ENCODE results near the gene ZBTB34. TPM values are rescaled to one million over a fixed set of nuclear protein-coding genes. Genes with fewer than 3 reads are reported as not detected.

ZBTB34 gene
- total and polyA plus RNA-seq, 2 of the 4 experiments (the other 2 are of a cell fraction): 2.7 to 3.1 TPM

GRCh38 chr9:126891676-126892075 lies 31.2 kb downstream of the ZBTB34 start:
- no peak overlapping the region for H2BK20ac ChIP-seq (ENCODE audit: low read depth, low read length)
- in situ Hi-C loops (cut with MboI; ENCODE audit: low sequenced_read_pairs) (no loop called here), intact Hi-C loops (cut with micrococcal nuclease) (no loop called here)

More at GRCh38 chr9:126891676-126892075, 31.2 kb downstream of the ZBTB34 start:
- no peak overlapping the region for H2BK5ac ChIP-seq (ENCODE audit: low read depth, low read length, poor library complexity, severe bottlenecking)
- no peaks in the 10 kb centered on the region for H3K27me3 ChIP-seq (ENCODE audit: control insufficient read depth, insufficient read depth, low read length)
- H2AFZ ChIP-seq (replicated peaks; ENCODE audit: low read length, poor library complexity): no peak overlapping the region
- no peaks in the 10 kb centered on the region for H3K36me3 ChIP-seq (ENCODE audit: control insufficient read depth, insufficient read depth, low read length)
- H4K5ac ChIP-seq (ENCODE audit: low read depth, low read length): no peak overlapping the region
- ATAC-seq (ENCODE audit: low read depth) (no peak), DNase-seq (no peak)
- no peak overlapping the region for H3K4ac ChIP-seq (ENCODE audit: low read depth, low read length)
- no peaks in the 10 kb centered on the region for H3K9me3 ChIP-seq (ENCODE audit: control insufficient read depth, insufficient read depth, low read length)
- no peaks in the 10 kb centered on the region for H3K9me1 ChIP-seq (ENCODE audit: insufficient read depth, low read length)
- no peak for TF ChIP-seq RFX5 (IDR thresholded peaks at IDR 0.05; ENCODE audit: low read depth, low read length)
- TF ChIP-seq MXI1 (IDR thresholded peaks at IDR 0.05; ENCODE audit: borderline replicate concordance, low read depth, low read length): no peak
- no peak for TF ChIP-seq NFE2L2 (IDR thresholded peaks at IDR 0.05; ENCODE audit: low read depth, low read length)
- no peak for TF ChIP-seq MAZ (IDR thresholded peaks at IDR 0.05; ENCODE audit: borderline replicate concordance, low read depth, low read length)
- TF ChIP-seq BHLHE40 (IDR thresholded peaks at IDR 0.05; ENCODE audit: low read depth, low read length): no peak
- TF ChIP-seq CHD1 (IDR thresholded peaks at IDR 0.05; ENCODE audit: low read depth, low read length): no peak
- no peak for TF ChIP-seq USF2 (IDR thresholded peaks at IDR 0.05; ENCODE audit: low read depth, low read length)
- no peak for TF ChIP-seq POLR2A (IDR thresholded peaks at IDR 0.05; ENCODE audit: low read depth, low read length)
- TF ChIP-seq RAD21 (IDR thresholded peaks at IDR 0.05; ENCODE audit: low read length): no peak
- no peak for TF ChIP-seq FOS (IDR thresholded peaks at IDR 0.05; ENCODE audit: low read depth, low read length)
- TF ChIP-seq CEBPB (IDR thresholded peaks at IDR 0.05; ENCODE audit: low read depth, low read length): no peak
- no peak overlapping the region for H2BK120ac ChIP-seq (ENCODE audit: low read depth, low read length)
- no peak overlapping the region for H3K18ac ChIP-seq (ENCODE audit: low read depth, low read length)
- H3K4me1 ChIP-seq (ENCODE audit: control insufficient read depth, insufficient read depth, low read length): no peaks in the 10 kb centered on the region
- H4K91ac ChIP-seq (ENCODE audit: insufficient read depth, low read depth, low read length): no peak overlapping the region
- H2BK15ac ChIP-seq (ENCODE audit: low read depth, low read length): no peak overlapping the region
- no TSS peak for BruUV-seq (replicated peaks)
- no peak overlapping the region for H4K8ac ChIP-seq (ENCODE audit: low read depth in 2 of 2, low read length in 2 of 2)
- H3K4me2 ChIP-seq (ENCODE audit: low read depth, low read length): no peak overlapping the region
- CTCF ChIA-PET: no interaction called here
- H3K27ac ChIP-seq (ENCODE audit: insufficient read depth, low read length): no peak overlapping the region
- no peak overlapping the region for H3K23ac ChIP-seq (ENCODE audit: low read depth, low read length)
- no peak overlapping the region for H3K14ac ChIP-seq (replicated peaks; ENCODE audit: low read depth, low read length)
- 0 out of 2 replicates have a peak, but pooled peaks cover 2% of the 10 kb centered on the region for H4K20me1 ChIP-seq (ENCODE audit: insufficient read depth, low read length)
- H2AK9ac ChIP-seq (replicated peaks; ENCODE audit: low read depth, low read length, poor library complexity): no peak overlapping the region
- H2AK5ac ChIP-seq (ENCODE audit: low read depth, low read length): no peak overlapping the region
- dilution Hi-C loops (cut with HindIII; ENCODE audit: low sequenced_read_pairs, unreplicated experiment): no loop called here
- no peak overlapping the region for H3K56ac ChIP-seq (ENCODE audit: extremely low read depth, insufficient read depth, low read length)
- POLR2A ChIA-PET (ENCODE audit: unreplicated experiment): no interaction called here
- H3K79me1 ChIP-seq (ENCODE audit: low read depth in 1 of 2, low read length in 2 of 2): peaks cover 0 to under 1% of the 10 kb centered on the region in 2 experiments; a peak in 1 of 4 replicates
- no CpG with 5 or more reads among the region's 3 CpGs for WGBS, 2 experiments (ENCODE audit: extremely low coverage in 2 of 2, insufficient read length in 1 of 2)
- no peak overlapping the region for H3K4me3 ChIP-seq (ENCODE audit: insufficient read depth, low read depth, low read length)
- no peak overlapping the region for H3K9ac ChIP-seq (ENCODE audit: low read depth, low read length)
